A549 (cell line): ENCODE results near the gene INPP4B. TPM values are rescaled to one million over a fixed set of nuclear protein-coding genes. Genes with fewer than 3 reads are reported as not detected.

Experiments
- ATAC-seq, 2 experiments: fragments of 200-7000 bp in 1 of 2; fragments of >200 bp in 1 of 2; cut with Nextera tagmentation in 1 of 2; cut with Tn5 transposase in 1 of 2; 3 replicates each; pipeline versions ENCODE4 v1.8.0 to v1.9.1; 2018 to 2020; ENCODE audit warnings: mild to moderate bottlenecking in 1 of 2, moderate library complexity in 1 of 2
- CTCF ChIA-PET: fragments of 300-600 bp; sonication (Branson Sonifier 250); formaldehyde crosslinking; extraction: SDS; loops from one replicate; lab custom pipeline; 2021; ENCODE audit warnings: antibody characterized with exemption, inconsistent platforms; lab: Yijun Ruan, JAX
- POLR2A ChIA-PET: fragments of 350-600 bp; formaldehyde crosslinking; extraction: SDS; loops from one replicate; lab custom pipeline; 2021; ENCODE audit warnings: antibody characterized with exemption, inconsistent platforms; lab: Yijun Ruan, JAX
- DNase-seq, 2 experiments: peaks; one replicate each; pipeline versions ENCODE4 v3.0.0 to v3.0.0-alpha.2; 2011 to 2016; ENCODE audit warnings: low read depth in 1 of 2, low spot score in 1 of 2
- FAIRE-seq: peaks from 2 replicates; lab custom pipeline; 2011; peaks lifted over from hg19 to GRCh38; lab: Jason Lieb, UNC
- H3K27ac ChIP-seq, 2 experiments: fragments of >200 bp; sonication (Bioruptor Twin); formaldehyde crosslinking; 3 replicates each; pipeline ENCODE4 v1.5.1; 2016 to 2017
- H3K4me1 ChIP-seq: fragments of >200 bp; sonication (Bioruptor Twin); formaldehyde crosslinking; 3 replicates; pipeline ENCODE4 v1.6.1; 2016
- H3K4me2 ChIP-seq: fragments of >200 bp; sonication (Bioruptor Twin); formaldehyde crosslinking; 3 replicates; pipeline ENCODE4 v1.6.1; 2016
- H3K4me3 ChIP-seq: fragments of >200 bp; sonication (Bioruptor Twin); formaldehyde crosslinking; 3 replicates; pipeline ENCODE4 v1.5.1; 2016
- H3K9me3 ChIP-seq: fragments of >200 bp; sonication (Bioruptor Twin); formaldehyde crosslinking; 3 replicates; pipeline ENCODE4 v1.6.1; 2016
- CBX8 ChIP-seq: fragments of 200-600 bp; sonication (generic); IDR thresholded peaks from 2 replicates; pipeline ENCODE4 v1.6.1; 2016
- EHMT2 ChIP-seq: fragments of 200-600 bp; sonication (generic); IDR thresholded peaks from 2 replicates; pipeline ENCODE4 v1.6.1; 2016; ENCODE audit warnings: antibody characterized with exemption, low read depth, mild to moderate bottlenecking, moderate library complexity
- FOSL2 ChIP-seq, 2 experiments: fragments of 450-650 bp in 1 of 2; fragments of >200 bp in 1 of 2; sonication (Bioruptor Twin) in 1 of 2; formaldehyde crosslinking; IDR thresholded peaks; 2 replicates each; pipeline versions ENCODE4 v1.5.0 to v1.6.1; 2016 to 2020; ENCODE audit warnings: mild to moderate bottlenecking in 1 of 2, moderate library complexity in 1 of 2
- GATA3 ChIP-seq: IDR thresholded peaks from 2 replicates; pipeline ENCODE4 v1.6.1; 2012; ENCODE audit warnings: borderline replicate concordance
- HDAC2 ChIP-seq: fragments of 200-600 bp; sonication (generic); IDR thresholded peaks from 2 replicates; pipeline ENCODE4 v1.6.1; 2016
- HEYL ChIP-seq: fragments of 250-450 bp; sonication (Bioruptor Pico); IDR thresholded peaks from 2 replicates; pipeline ENCODE4 v1.8.0; 2021; ENCODE audit warnings: mild to moderate bottlenecking, moderate library complexity
- HOXA7 ChIP-seq: fragments of 250-450 bp; sonication (Bioruptor Pico); IDR thresholded peaks from 2 replicates; pipeline ENCODE4 v1.5.0; 2020; ENCODE audit warnings: mild to moderate bottlenecking, moderate library complexity
- HOXB13 ChIP-seq: fragments of 250-450 bp; sonication (Bioruptor Pico); IDR thresholded peaks from 2 replicates; pipeline ENCODE4 v1.5.0; 2020; ENCODE audit warnings: low read depth, mild to moderate bottlenecking, moderate library complexity
- HOXB5 ChIP-seq: fragments of 250-450 bp; sonication (Bioruptor Pico); IDR thresholded peaks from 2 replicates; pipeline ENCODE4 v1.5.0; 2020; ENCODE audit warnings: mild to moderate bottlenecking, moderate library complexity
- JUN ChIP-seq, 2 experiments: fragments of >200 bp; sonication (Bioruptor Twin); formaldehyde crosslinking; IDR thresholded peaks; 2 replicates in 1 of 2; 3 replicates in 1 of 2; pipeline ENCODE4 v1.6.1; 2016 to 2017
- JUNB ChIP-seq: fragments of >200 bp; sonication (Bioruptor Twin); formaldehyde crosslinking; IDR thresholded peaks from 2 replicates; pipeline ENCODE4 v1.6.1; 2016
- NFE2L2 ChIP-seq: fragments of 150-350 bp; conservative IDR thresholded peaks from 2 replicates; pipeline ENCODE4 v1.6.1; 2014; ENCODE audit warnings: low read length
- PHF8 ChIP-seq: fragments of 200-600 bp; sonication (generic); IDR thresholded peaks from 2 replicates; pipeline ENCODE4 v1.6.1; 2016; ENCODE audit warnings: low read depth, mild to moderate bottlenecking, antibody characterized with exemption, moderate library complexity, borderline replicate concordance
- POLR2AphosphoS2 ChIP-seq: conservative IDR thresholded peaks from 2 replicates; pipeline ENCODE4 v1.6.1; 2012; ENCODE audit warnings: low read length, improper control_type of control experiment, inconsistent platforms
- RARB ChIP-seq: fragments of 250-450 bp; sonication (Bioruptor Pico); IDR thresholded peaks from 2 replicates; pipeline ENCODE4 v1.8.0; 2021; ENCODE audit warnings: mild to moderate bottlenecking, moderate library complexity
- RCOR1 ChIP-seq: fragments of 150-350 bp; IDR thresholded peaks from 2 replicates; pipeline ENCODE4 v1.6.1; 2014; ENCODE audit warnings: antibody characterized with exemption, low read length, low read depth
- RFX5 ChIP-seq: fragments of 450-650 bp; IDR thresholded peaks from 2 replicates; pipeline ENCODE4 v1.7.1; 2014; ENCODE audit warnings: antibody characterized with exemption, mild to moderate bottlenecking, moderate library complexity
- RNF2 ChIP-seq: fragments of 200-600 bp; sonication (generic); IDR thresholded peaks from 2 replicates; pipeline ENCODE4 v1.6.1; 2016; ENCODE audit warnings: low read depth, mild to moderate bottlenecking, antibody characterized with exemption, moderate library complexity, borderline replicate concordance
- SREBF2 ChIP-seq: fragments of 450-650 bp; IDR thresholded peaks from 2 replicates; pipeline ENCODE4 v1.6.1; 2014; ENCODE audit warnings: mild to moderate bottlenecking, moderate library complexity
- TP53 ChIP-seq: fragments of 250-450 bp; sonication (Bioruptor Pico); IDR thresholded peaks from 2 replicates; pipeline ENCODE4 v1.5.0; 2021; ENCODE audit warnings: mild to moderate bottlenecking, moderate library complexity
- WGBS: methylation state at CpG from one replicate; pipeline ENCODE4 v1.1.6; 2017; ENCODE audit errors: missing lambda C conversion rate; 5-methylcytosine and 5-hydroxymethylcytosine counted together
- polyA plus RNA-seq, 4 experiments: library from polyadenylated mRNA; depleted of rRNA in 3 of 4; stranded (reverse); fragments of >200 nt; fragmentation: RNase III in 1 of 4; extraction: RNeasy Plus Mini Kit Qiagen cat#74134 plus additional on column Dnase treatment in 1 of 4; gene quantifications; 2 replicates in 3 of 4; 3 replicates in 1 of 4; pipeline ENCODE4 v1.2.3, GENCODE V29; 2011 to 2017
- TF ChIP-seq, protein P1 (sequence below): IDR thresholded peaks from 2 replicates; pipeline ENCODE4 v1.6.1; 2012
- TF ChIP-seq, protein P2 (sequence below): fragments of 250-450 bp; sonication (Bioruptor Pico); IDR thresholded peaks from 2 replicates; pipeline ENCODE4 v1.5.0; 2020; ENCODE audit warnings: low read depth, mild to moderate bottlenecking, moderate library complexity
- TF ChIP-seq, protein P3 (sequence below): fragments of >200 bp; sonication (Bioruptor Twin); formaldehyde crosslinking; IDR thresholded peaks from 2 replicates; pipeline ENCODE4 v1.6.1; 2016
- TF ChIP-seq, protein P4 (sequence below): fragments of 150-350 bp; IDR thresholded peaks from 2 replicates; pipeline ENCODE4 v1.6.1; 2014; ENCODE audit warnings: low read depth, mild to moderate bottlenecking, low read length
- TF ChIP-seq, protein P5 (sequence below): IDR thresholded peaks from 2 replicates; pipeline ENCODE4 v1.6.1; 2012
- TF ChIP-seq, protein P6 (sequence below): fragments of >200 bp; sonication (Bioruptor Twin); formaldehyde crosslinking; IDR thresholded peaks from 3 replicates; pipeline ENCODE4 v1.5.1; 2016
- TF ChIP-seq, protein P7 (sequence below): fragments of >200 bp; sonication (Bioruptor Twin); formaldehyde crosslinking; IDR thresholded peaks from 3 replicates; pipeline ENCODE4 v1.6.1; 2016

INPP4B gene
- polyA plus RNA-seq, 2 of the 4 experiments (the other 2 are of a cell fraction): 7.2 to 14.9 TPM

DNA sequence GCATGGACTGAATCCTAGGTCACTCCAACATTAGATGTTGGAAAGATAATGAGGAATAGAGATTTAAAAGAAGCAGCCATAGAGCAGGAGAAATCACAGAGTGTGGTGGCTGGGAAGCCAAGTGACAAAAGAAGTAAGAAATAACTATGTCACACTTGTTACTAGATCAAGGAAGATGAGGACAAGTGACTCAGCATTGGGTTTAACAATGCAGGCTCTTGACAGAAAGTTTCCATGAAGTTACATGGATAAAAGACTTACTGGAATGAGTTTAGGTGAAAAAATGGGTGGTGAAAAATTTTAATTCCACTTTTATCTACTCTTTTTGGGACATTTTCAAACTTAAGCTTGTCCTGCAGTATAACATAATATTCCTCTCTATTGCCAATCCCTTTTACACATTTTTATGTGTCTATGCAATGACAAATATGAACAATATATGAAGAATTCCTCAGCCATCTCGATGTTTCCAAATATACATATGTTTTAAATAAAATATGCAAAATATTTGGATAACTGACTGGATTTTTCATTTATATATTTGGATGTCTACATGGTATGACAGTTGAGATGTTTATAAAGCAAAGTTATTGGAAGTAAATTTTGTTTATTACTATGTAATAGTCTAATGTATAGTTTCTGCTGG is 747.1 kb downstream of the INPP4B start:
- ATAC-seq: no peak
- H3K4me3 ChIP-seq: no peak overlapping the region
- H3K4me1 ChIP-seq: peaks cover 26% of the 10 kb centered on the region
- H3K27ac ChIP-seq: peak overlapping the region; percentile 44 to 93
- POLR2A ChIA-PET: no interaction called here
- no peak for DNase-seq
- 45% methylated on average over 1 of the region's 1 CpG for WGBS
- CTCF ChIA-PET: no interaction called here
- TF ChIP-seq, protein P1, sequence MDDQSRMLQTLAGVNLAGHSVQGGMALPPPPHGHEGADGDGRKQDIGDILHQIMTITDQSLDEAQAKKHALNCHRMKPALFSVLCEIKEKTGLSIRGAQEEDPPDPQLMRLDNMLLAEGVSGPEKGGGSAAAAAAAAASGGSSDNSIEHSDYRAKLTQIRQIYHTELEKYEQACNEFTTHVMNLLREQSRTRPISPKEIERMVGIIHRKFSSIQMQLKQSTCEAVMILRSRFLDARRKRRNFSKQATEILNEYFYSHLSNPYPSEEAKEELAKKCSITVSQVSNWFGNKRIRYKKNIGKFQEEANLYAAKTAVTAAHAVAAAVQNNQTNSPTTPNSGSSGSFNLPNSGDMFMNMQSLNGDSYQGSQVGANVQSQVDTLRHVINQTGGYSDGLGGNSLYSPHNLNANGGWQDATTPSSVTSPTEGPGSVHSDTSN: no peak
- TF ChIP-seq HDAC2 (no peak), GATA3 (no peak), NFE2L2 (no peak)
- TF ChIP-seq, protein P2, sequence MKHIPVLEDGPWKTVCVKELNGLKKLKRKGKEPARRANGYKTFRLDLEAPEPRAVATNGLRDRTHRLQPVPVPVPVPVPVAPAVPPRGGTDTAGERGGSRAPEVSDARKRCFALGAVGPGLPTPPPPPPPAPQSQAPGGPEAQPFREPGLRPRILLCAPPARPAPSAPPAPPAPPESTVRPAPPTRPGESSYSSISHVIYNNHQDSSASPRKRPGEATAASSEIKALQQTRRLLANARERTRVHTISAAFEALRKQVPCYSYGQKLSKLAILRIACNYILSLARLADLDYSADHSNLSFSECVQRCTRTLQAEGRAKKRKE: no peak
- TF ChIP-seq, all 56 proteins: peak for 0
- Histone ChIP-seq H3K9me3 (peaks cover 6% of the 10 kb centered on the region; the same call in 1 of the 3 replicates), H3K4me2 (no peak overlapping the region)
- no peak for FAIRE-seq

DNA sequence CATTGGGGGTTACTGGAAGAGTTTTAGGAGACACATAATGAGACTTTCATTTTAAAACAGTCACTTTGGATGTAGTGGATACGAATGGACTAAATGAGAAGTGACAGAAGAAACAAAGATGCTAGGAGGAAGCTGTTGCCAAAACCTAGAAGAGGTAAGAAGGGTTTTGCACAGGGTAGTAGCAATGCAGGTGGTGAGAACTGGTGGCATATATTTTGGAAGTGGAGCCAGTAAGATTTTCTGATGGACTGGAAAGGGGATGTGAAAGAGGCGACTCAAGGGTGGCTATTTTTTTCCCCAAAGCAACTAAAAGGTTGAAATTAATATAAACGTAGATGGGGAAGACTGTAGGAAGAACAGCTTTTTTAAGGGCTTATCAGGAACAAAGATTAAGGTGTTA is 747.7 kb downstream of the INPP4B start:
- Histone ChIP-seq H3K27ac (peak overlapping the region; percentile 88 to 93), H3K4me1 (peaks cover 29% of the 10 kb centered on the region), H3K4me3 (no peak overlapping the region), H3K4me2 (no peak overlapping the region), H3K9me3 (peaks cover 8% of the 10 kb centered on the region; the same call in 1 of the 3 replicates)
- TF ChIP-seq HOXA7 (CRISPR knock-in tag): no peak
- TF ChIP-seq HDAC2: no peak
- TF ChIP-seq, protein P3, sequence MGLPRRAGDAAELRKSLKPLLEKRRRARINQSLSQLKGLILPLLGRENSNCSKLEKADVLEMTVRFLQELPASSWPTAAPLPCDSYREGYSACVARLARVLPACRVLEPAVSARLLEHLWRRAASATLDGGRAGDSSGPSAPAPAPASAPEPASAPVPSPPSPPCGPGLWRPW: no peak
- no peak for TF ChIP-seq HEYL (CRISPR knock-in tag)
- TF ChIP-seq SREBF2: no peak
- TF ChIP-seq, protein P4, sequence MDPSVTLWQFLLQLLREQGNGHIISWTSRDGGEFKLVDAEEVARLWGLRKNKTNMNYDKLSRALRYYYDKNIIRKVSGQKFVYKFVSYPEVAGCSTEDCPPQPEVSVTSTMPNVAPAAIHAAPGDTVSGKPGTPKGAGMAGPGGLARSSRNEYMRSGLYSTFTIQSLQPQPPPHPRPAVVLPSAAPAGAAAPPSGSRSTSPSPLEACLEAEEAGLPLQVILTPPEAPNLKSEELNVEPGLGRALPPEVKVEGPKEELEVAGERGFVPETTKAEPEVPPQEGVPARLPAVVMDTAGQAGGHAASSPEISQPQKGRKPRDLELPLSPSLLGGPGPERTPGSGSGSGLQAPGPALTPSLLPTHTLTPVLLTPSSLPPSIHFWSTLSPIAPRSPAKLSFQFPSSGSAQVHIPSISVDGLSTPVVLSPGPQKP: no peak
- TF ChIP-seq, protein P5, sequence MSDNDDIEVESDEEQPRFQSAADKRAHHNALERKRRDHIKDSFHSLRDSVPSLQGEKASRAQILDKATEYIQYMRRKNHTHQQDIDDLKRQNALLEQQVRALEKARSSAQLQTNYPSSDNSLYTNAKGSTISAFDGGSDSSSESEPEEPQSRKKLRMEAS: no peak
- TF ChIP-seq TP53 (CRISPR knock-in tag): no peak
- TF ChIP-seq HOXB5 (CRISPR knock-in tag): no peak
- TF ChIP-seq RFX5: no peak
- TF ChIP-seq EHMT2: no peak
- CTCF ChIA-PET: no interaction called here
- DNase-seq (no peak), FAIRE-seq (no peak), ATAC-seq (no peak)
- POLR2A ChIA-PET: no interaction called here
- 88% methylated on average over 3 of the region's 3 CpGs for WGBS

DNA sequence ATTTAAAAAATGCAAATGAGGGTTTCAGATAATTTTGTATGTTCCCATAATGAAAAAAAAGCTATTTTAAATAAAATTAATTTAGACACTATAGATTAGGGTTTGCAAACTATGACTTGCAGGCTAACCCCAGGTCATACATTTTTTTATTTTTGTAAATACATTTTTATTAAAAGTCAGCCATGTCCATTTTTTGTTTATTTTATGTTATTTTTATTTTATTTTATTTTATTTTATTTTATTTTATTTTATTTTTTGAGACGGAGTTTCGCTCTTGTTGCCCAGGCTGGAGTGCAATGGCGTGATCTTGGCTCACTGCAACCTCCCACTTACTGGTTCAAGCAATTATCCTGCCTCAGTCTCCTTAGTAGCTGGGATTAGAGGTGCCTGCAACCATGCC is 749.1 kb downstream of the INPP4B start:
- POLR2A ChIA-PET: no interaction called here
- H3K4me2 ChIP-seq: peak overlapping the region; percentile 74
- WGBS: 97% methylated on average over 3 of the region's 3 CpGs
- peaks cover 43% of the 10 kb centered on the region for H3K4me1 ChIP-seq
- no peak for ATAC-seq
- CTCF ChIA-PET: no interaction called here
- peak overlapping the region; percentile 88 to 93 for H3K27ac ChIP-seq
- FAIRE-seq: no peak
- H3K4me3 ChIP-seq: no peak overlapping the region
- no peak for DNase-seq
- peaks cover 8% of the 10 kb centered on the region; the same call in 1 of the 3 replicates for H3K9me3 ChIP-seq
- no peak for TF ChIP-seq SREBF2
- TF ChIP-seq, protein P6, sequence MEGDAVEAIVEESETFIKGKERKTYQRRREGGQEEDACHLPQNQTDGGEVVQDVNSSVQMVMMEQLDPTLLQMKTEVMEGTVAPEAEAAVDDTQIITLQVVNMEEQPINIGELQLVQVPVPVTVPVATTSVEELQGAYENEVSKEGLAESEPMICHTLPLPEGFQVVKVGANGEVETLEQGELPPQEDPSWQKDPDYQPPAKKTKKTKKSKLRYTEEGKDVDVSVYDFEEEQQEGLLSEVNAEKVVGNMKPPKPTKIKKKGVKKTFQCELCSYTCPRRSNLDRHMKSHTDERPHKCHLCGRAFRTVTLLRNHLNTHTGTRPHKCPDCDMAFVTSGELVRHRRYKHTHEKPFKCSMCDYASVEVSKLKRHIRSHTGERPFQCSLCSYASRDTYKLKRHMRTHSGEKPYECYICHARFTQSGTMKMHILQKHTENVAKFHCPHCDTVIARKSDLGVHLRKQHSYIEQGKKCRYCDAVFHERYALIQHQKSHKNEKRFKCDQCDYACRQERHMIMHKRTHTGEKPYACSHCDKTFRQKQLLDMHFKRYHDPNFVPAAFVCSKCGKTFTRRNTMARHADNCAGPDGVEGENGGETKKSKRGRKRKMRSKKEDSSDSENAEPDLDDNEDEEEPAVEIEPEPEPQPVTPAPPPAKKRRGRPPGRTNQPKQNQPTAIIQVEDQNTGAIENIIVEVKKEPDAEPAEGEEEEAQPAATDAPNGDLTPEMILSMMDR: no peak
- TF ChIP-seq PHF8: no peak
- TF ChIP-seq, protein P1: no peak
- no peak for TF ChIP-seq JUN (IDR thresholded peaks at IDR 0.05)
- TF ChIP-seq RCOR1: no peak
- no peak for TF ChIP-seq RARB (CRISPR knock-in tag)
- no peak for TF ChIP-seq POLR2AphosphoS2
- TF ChIP-seq CBX8: no peak
- TF ChIP-seq, protein P7, sequence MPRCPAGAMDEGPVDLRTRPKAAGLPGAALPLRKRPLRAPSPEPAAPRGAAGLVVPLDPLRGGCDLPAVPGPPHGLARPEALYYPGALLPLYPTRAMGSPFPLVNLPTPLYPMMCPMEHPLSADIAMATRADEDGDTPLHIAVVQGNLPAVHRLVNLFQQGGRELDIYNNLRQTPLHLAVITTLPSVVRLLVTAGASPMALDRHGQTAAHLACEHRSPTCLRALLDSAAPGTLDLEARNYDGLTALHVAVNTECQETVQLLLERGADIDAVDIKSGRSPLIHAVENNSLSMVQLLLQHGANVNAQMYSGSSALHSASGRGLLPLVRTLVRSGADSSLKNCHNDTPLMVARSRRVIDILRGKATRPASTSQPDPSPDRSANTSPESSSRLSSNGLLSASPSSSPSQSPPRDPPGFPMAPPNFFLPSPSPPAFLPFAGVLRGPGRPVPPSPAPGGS: no peak
- no peak for TF ChIP-seq HOXB13 (CRISPR knock-in tag)
- no peak for TF ChIP-seq FOSL2 (IDR thresholded peaks at IDR 0.05)
- TF ChIP-seq FOSL2 (CRISPR knock-in tag; IDR thresholded peaks at IDR 0.05): no peak
- no peak for TF ChIP-seq RNF2
- TF ChIP-seq JUNB: no peak
